ENCODE data around the gene COL9A2.
A peak's percentile ranks its signal among the peaks of the same experiment; 100 is the strongest.
"Not testable (repeated sequence)": the region's sequence is repeated elsewhere in the genome, so short reads cannot be mapped to it uniquely, and the experiment has no call there.

COL9A2 gene

GRCh38 chr1:40316595-40317393 is at the start of gene COL9A2:
TSS of gene COL9A2 (minus strand) at chr1:40317286. CDS start at chr1:40317197, 89 bp downstream.
- DNase-seq, result no peak

GRCh38 chr1:40363721-40364120 is 46.6 kb upstream of the COL9A2 start:
- DNase-seq, result no peak

- no peak for DNase-seq
These were observed 45.6 kb upstream of the COL9A2 start for GRCh38 chr1:40362699-40363098.

- DNase-seq, result no peak
These were observed 45.1 kb upstream of the COL9A2 start for GRCh38 chr1:40362199-40362598.

GRCh38 chr1:40361637-40362036 is 44.6 kb upstream of the COL9A2 start:
- DNase-seq, result no peak

GRCh38 chr1:40361201-40361600 is 44.1 kb upstream of the COL9A2 start:
- DNase-seq, result no peak

DNA sequence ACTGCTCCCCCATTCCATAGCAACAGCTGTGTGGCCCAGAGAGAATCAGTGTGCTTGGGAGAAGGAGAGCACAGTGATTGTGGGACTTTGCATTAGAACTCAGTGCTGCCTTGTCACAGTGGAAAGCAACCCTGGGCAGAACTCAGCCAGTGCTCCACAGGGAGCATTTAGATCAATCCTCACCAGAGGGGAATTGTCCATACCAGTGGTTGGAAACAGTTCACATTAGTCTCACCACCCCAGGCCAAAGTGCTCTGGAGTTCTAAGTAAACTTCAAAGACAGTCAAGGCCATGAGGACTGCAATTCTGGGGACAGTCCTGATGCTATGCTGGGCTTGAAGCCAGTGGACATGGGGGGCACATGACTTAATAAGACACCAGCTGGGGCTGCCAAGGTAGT is 43.5 kb upstream of the COL9A2 start:
- DNase-seq, result no peak

GRCh38 chr1:40357625-40358024 is 40.5 kb upstream of the COL9A2 start:
- DNase-seq, result no peak

- no peak for DNase-seq
These were observed 36.0 kb upstream of the COL9A2 start for GRCh38 chr1:40353082-40353481.

- no peak for DNase-seq
These were observed 35.0 kb upstream of the COL9A2 start for GRCh38 chr1:40352126-40352525.

DNA sequence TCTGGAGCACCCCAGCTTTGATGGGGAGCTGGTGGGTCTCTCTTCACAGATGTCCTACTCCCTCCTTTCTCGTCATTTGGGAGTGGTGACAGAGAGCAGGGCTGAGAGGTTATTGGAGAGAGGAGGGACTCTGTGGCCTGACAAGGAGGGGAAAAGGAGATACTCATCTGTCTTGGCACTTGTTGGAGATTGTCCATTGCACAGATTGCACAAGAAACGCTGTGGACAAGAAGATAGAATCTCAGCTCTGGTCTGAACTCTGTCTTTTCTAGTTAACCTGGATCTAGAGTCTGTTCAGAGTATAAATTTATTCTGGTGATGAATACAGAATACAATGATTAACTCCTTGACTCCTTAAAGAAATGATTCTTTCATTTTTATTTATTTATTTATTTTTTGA is 34.0 kb upstream of the COL9A2 start:
- DNase-seq, result no peak

DNA sequence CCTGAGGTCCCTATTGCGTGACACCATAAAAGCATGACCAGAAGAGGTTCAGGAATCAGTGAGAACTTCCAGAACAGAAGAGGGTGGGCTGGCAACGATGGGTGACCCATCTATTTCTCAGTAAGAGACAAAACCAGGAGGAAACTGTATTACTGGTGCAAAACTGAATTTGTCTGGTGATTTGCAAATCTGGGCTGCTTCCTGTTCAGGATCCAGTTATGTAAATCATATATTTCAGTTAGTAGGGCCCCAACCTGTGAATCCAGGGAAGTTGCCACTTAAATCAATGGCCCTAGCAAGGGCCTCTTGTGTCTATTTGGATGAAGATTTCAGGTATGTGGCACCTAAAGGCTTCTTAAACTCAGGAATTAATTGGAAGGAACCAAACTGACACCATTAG is 33.3 kb upstream of the COL9A2 start:
- DNase-seq, result no peak

GRCh38 chr1:40344597-40344996 is 27.5 kb upstream of the COL9A2 start:
- no peak for DNase-seq

DNA sequence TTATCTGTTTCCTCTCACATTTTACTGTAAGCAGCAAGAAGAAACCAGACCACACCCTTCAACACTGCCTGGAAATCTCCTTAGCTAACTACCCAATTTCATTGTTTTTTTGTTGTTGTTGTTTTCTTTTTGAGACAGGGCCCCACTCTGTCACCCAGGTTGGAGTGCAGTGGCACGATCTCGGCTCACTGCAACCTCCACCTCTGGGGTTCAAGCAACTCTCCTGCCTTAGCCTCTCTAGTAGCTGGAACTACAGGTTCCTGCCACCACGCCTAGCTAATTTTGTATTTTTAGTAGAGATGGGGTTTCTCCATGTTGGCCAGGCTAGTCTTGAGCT is 25.3 kb upstream of the COL9A2 start:
- DNase-seq, result not testable (repeated sequence)

- no peak for DNase-seq
These were observed 24.6 kb upstream of the COL9A2 start for GRCh38 chr1:40341491-40342380.

GRCh38 chr1:40339420-40340323 is 22.6 kb upstream of the COL9A2 start:
- no peak for DNase-seq

DNA sequence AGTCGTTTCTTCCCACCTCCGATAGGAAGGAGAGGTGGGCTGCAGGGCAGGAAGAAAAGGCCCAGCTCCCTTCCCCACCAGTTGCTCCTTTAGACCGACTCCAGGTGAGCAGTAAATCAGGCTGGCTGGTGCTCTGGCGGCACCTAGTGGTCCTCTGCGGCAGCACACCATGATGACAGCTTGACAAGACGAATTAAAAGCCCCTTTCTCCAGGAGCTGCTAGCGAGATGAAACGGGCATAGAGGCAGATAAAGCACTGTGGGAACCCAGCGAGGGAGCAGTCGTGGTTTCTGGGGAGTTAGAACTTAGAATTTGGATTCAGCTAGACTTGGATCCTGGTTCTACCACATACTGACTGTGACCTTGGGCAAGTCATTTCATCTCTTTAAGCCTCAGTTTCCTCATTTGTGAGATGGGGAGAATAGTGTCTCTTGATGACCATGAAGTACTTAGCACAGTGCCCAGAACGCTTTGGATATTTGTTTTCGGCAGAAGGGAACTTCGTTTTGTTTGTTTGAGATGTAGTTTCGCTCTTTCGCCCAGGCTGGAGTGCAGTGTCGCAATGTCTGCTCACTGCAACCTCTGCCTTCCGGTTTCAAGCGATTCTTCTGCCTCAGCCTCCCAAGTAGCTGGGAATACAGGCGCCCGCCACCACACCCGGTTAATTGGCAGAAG is 21.8 kb upstream of the COL9A2 start:
- peak; percentile 47 for DNase-seq

DNA sequence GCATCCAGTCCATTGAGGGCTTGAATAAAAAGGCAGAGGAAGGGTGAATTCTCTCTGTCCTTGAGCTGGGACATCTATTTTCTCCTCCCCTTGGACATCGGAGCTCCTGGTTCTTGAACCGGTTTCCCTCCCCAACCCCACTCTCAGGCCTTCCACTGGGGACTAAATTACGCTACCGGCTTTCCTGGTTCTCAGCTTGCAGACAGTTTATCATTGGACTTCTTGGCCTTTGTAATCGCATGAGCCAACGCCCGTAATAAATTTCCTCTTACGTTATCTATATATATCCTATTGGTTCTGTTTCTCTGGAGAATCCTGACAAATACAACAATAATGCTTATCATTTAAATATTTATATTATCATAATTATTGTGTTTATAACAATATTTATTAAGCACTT is 20.4 kb upstream of the COL9A2 start:
- no peak for DNase-seq

- no peak for DNase-seq
These were observed 15.6 kb upstream of the COL9A2 start for GRCh38 chr1:40332695-40333094.

DNA sequence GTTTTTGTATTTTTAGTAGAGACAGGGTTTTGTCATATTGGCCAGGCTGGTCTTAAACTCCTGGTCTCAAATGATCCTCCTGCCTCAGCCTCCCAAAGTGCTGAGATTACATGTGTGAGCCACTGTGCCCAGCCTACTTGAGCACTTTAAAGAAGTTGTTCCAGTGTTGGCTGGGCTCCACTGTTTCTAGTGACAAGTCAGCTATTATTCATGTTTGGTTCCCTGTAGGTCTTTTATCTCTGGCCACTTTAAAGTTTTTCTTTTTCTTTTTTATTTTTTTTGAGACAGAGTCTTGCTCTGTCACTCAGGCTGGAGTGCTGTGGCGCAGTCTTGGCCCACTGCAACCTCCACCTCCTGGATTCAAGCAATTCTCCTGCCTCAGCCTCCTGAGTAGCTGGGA is 14.3 kb upstream of the COL9A2 start:
- not testable (repeated sequence) for DNase-seq

- DNase-seq, result no peak
These were observed 2.0 kb upstream of the COL9A2 start for GRCh38 chr1:40318970-40319621.

- no peak for DNase-seq
These were observed 1.4 kb upstream of the COL9A2 start for GRCh38 chr1:40318476-40318875.
